ENCODE results near the gene OTX1.
"Not testable (repeated sequence)": the region's sequence is repeated elsewhere in the genome, so short reads cannot be mapped to it uniquely, and the experiment has no call there.

The OTX1 gene

DNA sequence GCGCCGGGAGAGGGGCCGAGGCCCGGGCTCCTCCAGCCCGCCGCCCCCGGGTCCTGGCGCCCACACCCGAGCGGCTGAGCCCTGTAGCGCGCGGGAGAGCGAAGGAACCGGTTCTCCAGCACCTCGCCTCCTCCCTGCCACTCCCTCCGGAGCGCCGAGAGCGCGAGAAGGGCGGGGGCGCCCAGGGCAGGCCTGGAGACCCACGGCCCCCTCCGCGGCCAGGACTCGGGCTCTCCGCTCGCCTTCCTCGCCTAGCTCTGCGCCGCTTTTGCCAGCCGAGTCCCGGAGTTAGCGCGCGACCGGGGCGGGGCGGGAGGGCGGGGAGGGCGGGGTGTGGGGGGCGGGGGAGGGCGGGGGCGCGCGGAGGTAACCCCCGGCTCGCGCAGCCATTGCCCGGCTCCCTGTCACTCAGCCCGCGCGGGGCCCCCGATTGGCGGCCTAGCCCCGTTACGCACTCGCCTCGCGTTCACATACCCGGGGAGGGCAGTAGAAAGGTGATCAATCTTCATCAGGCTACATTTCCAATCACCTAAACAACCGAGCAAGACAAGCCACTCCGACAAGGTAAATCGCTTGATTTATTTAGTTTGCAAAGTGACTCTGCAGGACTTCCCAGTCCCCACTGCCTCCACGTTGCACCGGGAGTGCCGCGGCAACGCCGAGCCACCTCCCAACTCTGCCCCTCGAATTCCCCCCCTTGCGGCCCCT lies at the start of gene OTX1:
Gene OTX1 (plus strand): TSS at position 497 of the 708 bp plus-strand sequence. CDS start 2,161 bp downstream, outside the sequence.
- peak; percentile 75 for DNase-seq

- DNase-seq, result no peak
These were observed 49.1 kb upstream of the OTX1 start for GRCh38 chr2:63001576-63001975.

DNA sequence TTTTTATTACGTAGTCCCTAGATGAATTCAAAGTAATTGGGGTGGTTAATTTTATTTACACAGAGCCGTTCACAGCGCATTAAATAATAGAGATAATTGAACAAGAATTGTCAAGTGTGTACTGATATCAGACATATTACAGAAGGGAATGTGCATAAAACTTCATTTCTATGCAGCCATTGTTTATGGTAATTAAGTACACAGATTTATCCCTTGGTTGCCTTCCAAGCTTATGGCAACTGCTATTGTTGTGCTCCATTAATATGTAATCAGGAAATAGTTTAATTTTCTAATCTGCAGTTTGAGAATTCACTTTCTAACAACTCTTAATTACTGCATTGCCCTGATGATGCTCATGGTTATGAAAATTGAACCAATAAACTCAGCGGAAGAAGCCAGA lies 47.3 kb upstream of the OTX1 start:
- DNase-seq, result no peak

DNA sequence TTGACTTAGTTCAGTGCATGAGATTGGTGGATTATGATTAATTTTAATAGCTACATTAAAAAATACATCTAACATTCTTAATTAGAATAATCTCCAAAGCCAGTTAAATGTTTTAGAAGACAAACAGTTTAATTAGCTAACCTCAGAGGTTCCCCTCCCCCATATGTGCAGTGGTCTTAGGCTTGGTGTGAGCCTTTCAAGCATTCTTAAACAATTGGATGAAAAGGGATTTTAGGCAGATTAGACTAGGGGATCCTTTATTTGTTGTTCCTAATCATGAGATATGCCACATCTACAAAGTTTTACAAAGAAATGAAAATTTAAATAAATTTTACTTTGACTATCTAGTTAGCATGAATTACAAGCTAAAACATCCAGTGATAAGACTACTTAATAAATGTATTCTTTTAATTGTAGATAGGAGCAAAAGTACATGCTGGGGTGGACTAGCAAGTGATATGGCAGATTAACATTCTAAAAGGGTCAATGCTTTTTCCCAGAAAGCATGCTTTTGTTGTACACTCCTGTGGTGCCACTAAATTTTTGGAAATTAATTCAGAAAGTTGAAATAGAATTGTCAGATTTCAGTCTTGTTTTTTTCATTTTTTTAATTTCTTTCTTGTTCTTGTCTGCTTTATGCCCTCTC lies 42.7 kb upstream of the OTX1 start:
- DNase-seq, result no peak

DNA sequence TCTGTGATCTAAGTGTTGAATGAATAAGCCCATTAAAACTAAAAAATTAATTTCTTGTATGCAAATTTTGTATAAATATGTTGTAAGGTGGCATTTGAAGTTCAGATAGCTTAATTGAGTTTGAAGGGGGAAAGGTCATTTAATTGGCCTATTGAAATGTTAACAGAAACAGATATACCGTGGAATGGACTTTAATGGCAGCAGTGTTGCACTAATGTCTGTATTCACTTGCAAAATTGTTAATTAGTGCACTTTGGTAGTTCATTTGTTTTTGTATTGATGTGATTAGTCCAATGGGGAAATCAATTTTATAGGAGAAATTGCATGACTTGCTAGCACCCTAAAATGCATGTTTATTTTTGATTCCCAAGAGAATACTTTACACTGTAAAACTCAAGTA lies 41.8 kb upstream of the OTX1 start:
- no peak for DNase-seq

DNA sequence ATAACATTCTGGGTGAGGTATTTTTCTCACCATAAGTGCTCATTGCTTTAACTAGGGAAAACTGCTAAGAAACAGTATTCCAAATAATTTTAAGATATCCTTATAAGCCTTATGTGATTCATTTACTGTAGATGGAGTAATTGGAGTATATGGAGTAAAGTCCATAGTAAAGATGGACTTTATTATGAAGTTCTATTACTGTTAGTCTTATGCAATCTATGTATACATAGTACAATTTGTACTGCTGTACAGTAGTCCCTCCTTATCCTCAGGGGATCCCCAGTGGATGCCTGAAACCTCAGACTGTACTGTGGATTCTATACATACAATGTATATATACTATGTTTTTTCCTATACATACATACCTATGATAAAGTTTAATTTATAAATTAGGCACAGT lies 41.1 kb upstream of the OTX1 start:
- no peak for DNase-seq

- DNase-seq, result no peak
These were observed 38.1 kb upstream of the OTX1 start for GRCh38 chr2:63012541-63012940.

GRCh38 chr2:63013438-63013837 lies 37.2 kb upstream of the OTX1 start:
- DNase-seq, result no peak

DNA sequence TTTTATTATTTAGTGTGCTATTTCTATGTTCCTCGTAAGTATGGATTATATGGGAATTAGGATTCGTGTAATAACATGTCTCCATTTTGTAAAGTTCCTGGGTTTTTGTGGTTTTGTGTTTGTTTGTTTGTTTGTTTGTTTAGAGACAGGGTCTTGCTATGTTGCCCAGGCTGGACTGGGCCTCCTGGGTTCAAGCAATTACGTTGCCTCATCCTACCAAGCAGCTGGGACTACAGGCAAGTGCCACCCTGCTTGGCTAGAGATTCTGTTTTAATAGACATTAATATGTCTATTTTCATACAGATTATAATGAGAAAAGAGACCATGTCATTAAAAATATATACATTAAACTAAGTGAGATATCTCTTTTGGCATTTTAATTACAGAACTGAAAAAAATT lies 35.2 kb upstream of the OTX1 start:
- no peak for DNase-seq

GRCh38 chr2:63018439-63018838 lies 32.2 kb upstream of the OTX1 start:
- DNase-seq, result no peak

DNA sequence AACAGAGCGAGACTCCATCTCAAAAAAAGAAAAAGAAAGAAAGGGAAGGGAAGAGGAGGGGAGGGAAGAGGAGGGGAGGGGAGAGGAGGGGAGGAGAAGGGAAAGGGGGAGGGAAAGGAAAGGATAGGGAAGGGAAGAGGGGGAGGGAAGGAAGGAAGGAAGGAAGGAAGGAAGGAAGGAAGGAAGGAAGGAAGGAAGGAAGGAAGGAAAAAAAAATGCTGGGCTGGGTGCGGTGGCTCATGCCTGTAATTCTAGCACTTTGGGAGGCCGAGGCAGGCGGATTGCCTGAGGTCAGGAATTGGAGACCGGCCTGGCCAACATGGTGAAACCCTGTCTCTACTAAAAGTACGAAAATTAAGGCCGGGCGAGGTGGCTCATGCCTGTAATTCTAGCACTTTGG lies 30.9 kb upstream of the OTX1 start:
- DNase-seq, result not testable (repeated sequence)

DNA sequence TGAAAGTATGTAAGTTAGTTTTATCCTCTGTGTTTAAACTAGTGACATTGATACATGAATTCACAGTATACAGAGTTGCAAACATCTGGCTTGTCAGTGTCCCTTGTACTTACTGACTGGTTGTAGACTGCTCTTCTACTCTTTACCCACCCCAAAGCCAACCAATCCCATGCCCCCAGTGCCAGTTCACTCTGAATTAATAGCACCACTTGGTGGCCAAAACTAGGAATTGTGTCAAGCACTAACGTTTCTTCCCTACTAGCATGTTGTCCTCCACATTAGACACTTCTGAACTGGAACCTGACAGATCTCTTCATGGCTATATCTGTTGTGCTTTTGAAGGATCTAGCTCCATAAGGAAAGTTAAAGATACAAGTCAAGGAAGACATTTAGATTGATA lies 27.2 kb upstream of the OTX1 start:
- peak; percentile 23 for DNase-seq

DNA sequence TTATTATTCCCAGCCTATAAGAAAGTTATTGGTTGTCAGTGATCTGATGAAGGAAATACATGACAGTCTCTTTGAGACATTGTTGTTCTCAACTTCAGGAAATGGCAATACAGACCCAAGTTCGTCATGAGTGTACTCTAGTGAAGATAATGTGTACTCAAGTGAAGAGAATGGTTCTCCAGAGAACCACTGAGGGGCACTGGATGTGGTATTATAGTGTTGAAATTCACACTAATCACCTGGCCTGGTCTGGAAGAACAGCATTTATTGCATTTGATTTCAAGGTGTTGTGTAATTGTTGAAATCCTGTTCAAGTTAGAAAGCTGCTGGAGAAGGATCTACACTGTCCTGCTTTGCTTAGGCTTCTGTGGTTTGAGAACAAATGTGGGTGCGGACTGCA lies 23.4 kb upstream of the OTX1 start:
- no peak for DNase-seq

GRCh38 chr2:63029058-63029457 lies 21.6 kb upstream of the OTX1 start:
- no peak for DNase-seq

DNA sequence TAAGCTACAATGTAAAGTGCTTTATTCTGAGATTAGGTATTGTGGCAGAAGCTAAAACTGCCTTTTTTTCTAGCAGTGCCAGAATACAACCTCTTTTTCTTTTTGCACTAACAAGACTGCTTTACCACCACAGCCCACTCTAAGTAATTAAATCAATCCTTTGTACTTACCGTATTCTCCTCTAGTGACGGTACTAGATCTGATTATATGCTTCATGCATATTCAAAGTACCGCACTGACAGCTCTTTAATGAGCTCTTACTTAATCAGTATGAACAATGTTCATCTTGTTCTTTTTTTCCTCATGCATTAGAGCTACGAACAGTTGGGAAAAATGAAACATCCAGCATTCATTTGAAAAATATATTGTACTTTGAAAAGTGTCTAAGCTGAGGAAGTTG lies 16.1 kb upstream of the OTX1 start:
- DNase-seq, result no peak

DNA sequence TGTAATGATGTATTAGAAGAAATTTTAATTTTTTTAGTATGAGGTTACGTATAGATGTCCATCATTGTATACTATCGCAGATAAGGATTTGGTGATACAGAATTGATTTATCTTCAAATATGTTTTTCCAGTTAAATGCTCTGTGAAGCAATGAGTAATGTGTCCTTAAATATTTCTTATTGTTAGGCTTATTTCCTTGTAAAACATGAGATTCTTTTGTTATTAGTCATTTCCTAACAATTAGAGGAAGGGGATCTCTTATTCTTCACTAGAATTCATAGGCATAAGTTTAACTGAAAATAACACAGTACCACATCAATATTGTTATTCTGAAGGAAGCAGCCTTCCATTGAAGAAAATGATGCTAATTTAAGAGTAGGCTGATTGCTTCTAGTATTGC lies 15.5 kb upstream of the OTX1 start:
- no peak for DNase-seq

GRCh38 chr2:63035660-63036059 lies 15.0 kb upstream of the OTX1 start:
- no peak for DNase-seq

- DNase-seq, result no peak
These were observed 12.6 kb upstream of the OTX1 start for GRCh38 chr2:63038034-63038433.

GRCh38 chr2:63040586-63040985 lies 10.0 kb upstream of the OTX1 start:
- DNase-seq, result no peak

DNA sequence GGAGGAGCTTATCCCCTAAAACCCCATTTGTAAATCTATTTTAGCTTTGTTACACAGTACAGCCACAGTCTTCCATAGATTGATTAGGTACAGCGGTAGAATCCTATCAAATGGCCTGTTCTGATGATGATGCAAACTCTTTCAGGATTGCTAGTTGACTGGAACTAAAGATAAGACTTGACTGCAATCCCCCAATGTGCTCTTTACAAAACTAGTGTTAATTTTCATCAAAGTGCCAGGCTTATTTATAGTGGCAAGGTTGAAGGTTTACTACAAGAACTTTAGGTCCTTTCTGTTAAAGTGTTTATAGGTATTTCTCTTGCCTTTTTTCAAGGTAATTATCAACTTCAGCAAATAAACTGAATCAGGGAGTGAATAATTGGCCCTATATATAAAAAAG lies 9.0 kb upstream of the OTX1 start:
- DNase-seq, result no peak

- no peak for DNase-seq
These were observed 6.0 kb upstream of the OTX1 start for GRCh38 chr2:63044362-63045327.

DNA sequence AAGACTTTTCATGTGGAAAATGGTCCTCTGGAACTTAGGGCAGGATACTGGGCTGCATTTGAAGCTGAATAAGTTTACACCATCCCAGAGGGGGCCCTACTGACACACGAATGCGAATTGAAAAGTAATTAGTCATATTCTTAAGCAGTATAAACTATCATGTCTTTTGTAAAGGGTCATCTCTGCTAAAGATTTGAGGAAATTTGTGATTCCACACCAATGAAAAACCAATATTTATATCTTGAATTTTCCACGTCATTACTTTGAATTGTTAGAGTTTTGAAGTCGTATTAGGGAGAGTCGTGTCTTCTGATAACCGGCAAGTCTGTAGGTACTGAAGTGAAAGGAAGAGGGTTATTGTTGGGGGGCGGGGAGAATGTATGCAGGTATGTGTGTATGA lies 4.1 kb upstream of the OTX1 start:
- no peak for DNase-seq

DNA sequence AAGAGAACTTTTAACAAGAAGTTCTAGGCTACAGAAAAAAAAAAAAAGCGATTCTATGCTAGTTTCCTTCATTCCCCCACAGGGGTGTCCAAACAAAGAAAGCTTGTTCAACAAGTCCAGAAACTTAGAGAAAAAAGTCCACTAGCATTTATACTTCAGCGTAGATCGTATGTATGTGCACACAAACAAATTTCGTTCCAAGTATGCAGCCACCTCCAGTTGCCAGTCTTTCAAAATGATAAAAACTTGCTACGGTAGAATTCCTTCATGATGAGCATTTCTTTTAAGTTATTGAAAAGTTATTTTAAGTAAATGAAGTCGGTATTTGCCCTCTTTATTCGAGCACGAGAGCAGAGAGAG lies 3.7 kb upstream of the OTX1 start:
- DNase-seq, result no peak
